ENCODE data around the gene SLC25A52.
"Not testable (repeated sequence)": the region's sequence is repeated elsewhere in the genome, so short reads cannot be mapped to it uniquely, and the experiment has no call there.

SLC25A52 gene

GRCh38 chr18:31760695-31761094 lies at the start of gene SLC25A52:
Gene SLC25A52, minus strand, starts transcription at chr18:31760880. Its CDS starts 219 bp downstream, at chr18:31760661.
- no peak for DNase-seq (ENCODE audit: low read depth)

DNA sequence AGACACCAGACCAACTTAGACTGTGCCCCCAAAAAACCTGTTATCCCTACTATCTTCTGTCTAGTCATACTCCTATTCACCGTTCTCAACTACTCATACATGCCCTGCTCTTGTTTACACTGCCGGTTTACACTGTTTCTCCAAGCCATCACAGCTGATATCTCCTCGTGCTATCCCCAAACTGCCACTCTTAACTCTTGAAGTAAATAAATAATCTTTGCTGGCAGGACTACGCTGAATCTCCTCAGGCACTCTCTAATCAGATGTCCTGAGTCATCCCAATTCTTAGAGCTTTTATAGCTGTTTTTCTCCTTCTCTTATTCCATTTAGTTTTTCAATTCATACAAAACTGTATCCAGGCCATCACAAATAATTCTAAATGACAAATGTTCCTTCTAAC lies 48.4 kb upstream of the SLC25A52 start:
- not testable (repeated sequence) for DNase-seq (ENCODE audit: low read depth)

- DNase-seq (ENCODE audit: low read depth) = no peak
These were observed 40.4 kb upstream of the SLC25A52 start for GRCh38 chr18:31801078-31801477.

GRCh38 chr18:31799257-31799656 lies 38.6 kb upstream of the SLC25A52 start:
- DNase-seq (ENCODE audit: low read depth) = not testable (repeated sequence)

DNA sequence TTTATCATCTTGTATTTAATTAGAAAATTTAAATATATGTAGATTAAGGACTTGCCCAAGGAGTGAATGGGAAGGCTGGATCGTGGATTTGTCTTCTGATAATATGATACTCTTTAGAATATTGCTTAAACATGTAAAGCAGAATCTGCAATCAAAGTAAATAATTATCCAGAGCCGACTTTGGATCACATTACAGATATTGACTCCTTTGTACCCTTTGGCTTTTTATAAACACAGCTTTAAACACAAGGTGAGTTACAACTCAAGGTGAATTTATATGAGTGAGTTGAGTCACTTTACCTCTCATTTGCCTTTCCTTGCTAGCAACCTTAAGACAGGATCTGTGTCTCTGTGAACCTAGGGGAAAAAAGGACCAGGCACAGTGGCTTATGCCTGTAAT lies 37.7 kb upstream of the SLC25A52 start:
- DNase-seq (ENCODE audit: low read depth) = no peak

DNA sequence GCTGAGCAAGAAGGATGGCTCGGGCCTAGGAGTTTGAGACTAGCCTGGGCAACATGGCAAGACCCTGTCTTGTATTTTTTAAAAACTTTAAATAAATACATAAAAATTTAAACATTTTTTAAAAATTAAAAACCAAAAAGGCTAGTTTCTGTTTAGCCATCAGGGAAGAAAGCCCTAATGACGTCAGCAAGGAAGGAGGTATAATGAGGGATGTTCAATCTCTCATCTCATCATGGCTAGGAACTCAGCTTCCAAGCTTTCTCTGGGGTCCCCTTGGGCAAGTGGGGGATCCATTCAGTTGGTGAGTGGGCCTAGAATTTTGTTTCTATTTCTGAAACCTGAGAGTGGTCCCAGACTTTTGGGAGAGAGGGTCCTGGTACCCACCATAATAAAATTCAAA lies 35.1 kb upstream of the SLC25A52 start:
- no peak for DNase-seq (ENCODE audit: low read depth)

- no peak for DNase-seq (ENCODE audit: low read depth)
These were observed 32.9 kb upstream of the SLC25A52 start for GRCh38 chr18:31793531-31793930.

DNA sequence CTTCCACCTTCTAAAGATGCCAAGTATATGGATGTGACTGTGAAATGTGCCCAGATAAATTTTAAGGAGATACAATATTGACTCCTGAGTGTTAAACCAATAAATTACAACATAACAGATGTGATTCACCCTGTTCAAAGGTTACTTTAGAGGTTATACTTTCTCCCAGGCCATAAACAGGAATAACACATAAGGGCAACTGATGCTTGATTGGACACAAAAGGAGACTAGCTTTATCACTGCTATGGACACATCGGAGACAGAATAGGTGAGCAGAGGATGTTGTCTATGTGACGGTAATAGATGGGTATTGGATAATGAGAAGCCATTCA lies 31.9 kb upstream of the SLC25A52 start:
- no peak for DNase-seq (ENCODE audit: low read depth)

- DNase-seq (ENCODE audit: low read depth) = no peak
These were observed 31.3 kb upstream of the SLC25A52 start for GRCh38 chr18:31791817-31792579.

- DNase-seq (ENCODE audit: low read depth) = no peak
These were observed 28.7 kb upstream of the SLC25A52 start for GRCh38 chr18:31789409-31789808.

DNA sequence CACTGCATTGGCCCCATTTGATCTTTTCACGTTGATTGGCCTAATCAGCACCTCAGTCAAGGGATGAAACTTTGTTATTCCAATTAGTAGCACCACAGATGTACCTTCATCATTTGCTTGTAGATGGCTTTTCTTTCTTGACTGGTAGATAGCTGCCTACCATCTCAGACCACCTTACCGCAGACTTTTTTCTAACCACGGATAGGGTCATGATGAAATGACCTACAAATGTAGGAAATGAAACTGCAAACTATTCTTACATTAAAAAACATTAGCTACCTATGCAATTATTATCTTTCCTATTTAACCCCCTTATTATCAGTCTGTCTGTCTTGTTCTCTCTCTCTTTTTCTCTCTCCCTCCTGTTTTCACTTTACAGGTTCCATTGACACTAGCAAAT lies 22.4 kb upstream of the SLC25A52 start:
- DNase-seq (ENCODE audit: low read depth) = no peak

GRCh38 chr18:31778391-31778950 lies 17.8 kb upstream of the SLC25A52 start:
- no peak for DNase-seq (ENCODE audit: low read depth)

GRCh38 chr18:31776093-31776492 lies 15.4 kb upstream of the SLC25A52 start:
- DNase-seq (ENCODE audit: low read depth) = no peak

DNA sequence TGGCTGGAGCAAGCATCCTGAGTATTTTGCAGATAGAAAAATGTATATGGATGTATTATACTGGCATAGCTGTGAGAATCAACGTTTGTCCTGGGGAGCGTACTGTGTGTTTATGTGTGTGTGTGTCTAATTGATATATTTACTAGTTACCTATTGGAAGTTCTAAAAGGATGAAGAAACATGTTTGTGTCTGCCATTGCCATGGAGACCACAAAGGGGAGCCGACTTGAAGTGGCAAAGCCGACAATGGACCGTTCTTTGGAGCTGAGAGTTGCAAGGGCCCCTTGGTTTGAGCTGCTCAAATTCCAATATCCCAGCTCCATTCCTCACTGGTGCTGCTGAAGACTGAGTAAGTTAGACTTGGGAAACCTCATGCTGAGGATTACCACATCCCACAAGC lies 14.3 kb upstream of the SLC25A52 start:
- no peak for DNase-seq (ENCODE audit: low read depth)

DNA sequence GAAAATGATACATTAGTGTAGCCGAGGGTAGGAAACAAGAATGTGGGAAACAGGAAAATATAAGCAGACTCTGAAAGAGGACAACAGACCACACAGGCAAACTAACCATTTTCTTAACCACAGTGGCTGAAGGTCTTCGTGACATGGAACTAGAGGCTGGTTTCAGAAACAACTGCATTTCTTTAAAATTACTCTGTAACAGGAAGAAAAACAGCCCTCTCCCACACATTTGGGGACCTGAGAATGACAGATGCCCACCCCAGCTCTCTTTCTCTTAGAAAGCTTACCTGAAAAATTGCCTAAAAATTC lies 13.8 kb upstream of the SLC25A52 start:
- DNase-seq (ENCODE audit: low read depth) = no peak

DNA sequence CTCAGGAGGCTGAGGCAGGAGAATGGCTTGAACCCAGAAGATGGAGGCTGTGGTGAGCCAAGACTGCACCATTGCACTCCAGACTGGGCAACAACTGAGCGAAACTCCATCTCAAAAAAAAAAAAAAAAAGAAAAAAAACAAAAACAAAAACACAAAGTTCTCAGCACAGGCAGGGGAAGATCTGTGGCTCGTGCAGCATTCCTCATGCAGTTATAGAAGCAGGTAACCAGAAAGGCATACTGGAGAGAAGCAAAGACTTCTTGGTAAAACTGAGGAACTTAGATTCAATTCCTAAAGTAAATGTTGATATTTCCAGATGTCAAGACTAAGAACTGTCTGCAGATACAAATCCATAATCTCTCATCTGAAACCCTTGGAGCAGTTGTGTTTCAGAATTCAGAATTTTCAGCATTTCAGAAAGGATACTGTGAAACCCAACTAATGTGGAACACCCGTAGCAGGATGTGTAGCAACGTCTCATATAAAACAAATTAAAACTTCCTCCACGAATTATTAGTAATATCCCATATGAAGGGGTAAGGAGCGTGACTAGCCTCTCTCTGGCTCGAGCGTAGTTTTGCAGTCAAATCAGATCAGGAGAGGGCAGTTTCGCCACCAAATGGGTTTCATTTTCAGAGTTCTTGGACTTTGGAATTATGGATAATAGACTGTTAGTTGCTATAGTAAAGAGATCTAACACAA lies 13.2 kb upstream of the SLC25A52 start:
- no peak for DNase-seq (ENCODE audit: low read depth)

DNA sequence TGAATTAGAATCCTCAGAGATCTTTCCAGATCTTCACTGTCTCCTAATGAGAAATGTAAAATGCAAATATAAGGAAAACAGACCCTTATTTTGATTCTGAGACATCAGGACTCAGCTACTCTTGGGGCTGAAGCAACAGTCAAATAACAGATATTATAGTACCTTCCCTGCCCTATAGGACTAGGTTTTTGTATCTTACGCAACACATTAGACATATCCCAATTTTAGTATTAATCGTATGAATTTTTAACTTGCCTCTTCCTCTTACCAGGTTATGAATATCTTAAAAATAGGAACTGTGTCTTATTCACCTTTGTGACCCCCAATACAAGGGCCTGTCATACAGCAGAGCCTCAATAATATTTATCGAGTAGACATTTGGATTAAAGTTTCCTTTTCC lies 12.0 kb upstream of the SLC25A52 start:
- DNase-seq (ENCODE audit: low read depth) = no peak

GRCh38 chr18:31750273-31750672 lies 10.4 kb downstream of the SLC25A52 start:
- no peak for DNase-seq (ENCODE audit: low read depth)

DNA sequence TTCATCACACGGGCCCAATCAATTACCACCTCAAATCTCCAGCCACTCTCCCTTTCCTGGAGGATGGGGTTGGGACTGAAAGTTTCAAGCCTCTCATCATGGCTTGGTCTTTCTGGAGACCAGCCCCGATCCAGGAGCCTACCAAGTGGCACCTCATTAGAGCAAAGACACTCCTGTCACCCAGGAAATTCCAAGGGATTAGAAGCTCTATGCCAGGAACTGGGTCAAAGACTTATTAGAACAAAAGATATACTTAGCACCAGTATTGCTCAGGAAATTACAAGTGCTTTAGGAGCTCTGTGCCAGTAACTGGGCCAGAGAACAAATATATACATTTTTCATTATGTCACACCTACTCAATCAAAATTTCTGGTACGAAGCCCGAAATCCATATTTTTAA lies 14.3 kb downstream of the SLC25A52 start:
- no peak for DNase-seq (ENCODE audit: low read depth)

GRCh38 chr18:31744321-31745067 lies 16.2 kb downstream of the SLC25A52 start:
- DNase-seq (ENCODE audit: low read depth) = no peak

DNA sequence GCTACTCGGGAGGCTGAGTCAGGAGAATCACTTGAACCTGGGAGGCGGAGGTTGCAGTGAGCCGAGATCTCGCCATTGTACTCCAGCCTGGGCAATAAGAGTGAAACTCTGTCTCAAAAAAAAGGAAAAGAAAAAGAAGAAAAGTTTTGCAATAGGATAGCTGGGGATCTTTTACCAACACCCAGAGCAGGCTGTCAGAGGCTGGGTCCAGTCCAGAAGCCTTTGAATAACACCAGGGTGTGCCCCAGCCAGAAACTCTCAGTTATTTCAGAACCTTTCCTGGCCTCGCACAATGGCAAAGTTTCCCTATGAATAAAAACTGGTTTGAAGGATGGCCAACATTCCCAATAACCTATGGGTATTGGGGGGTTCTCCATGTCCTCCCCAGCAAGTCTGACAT lies 17.1 kb downstream of the SLC25A52 start:
- not testable (repeated sequence) for DNase-seq (ENCODE audit: low read depth)

DNA sequence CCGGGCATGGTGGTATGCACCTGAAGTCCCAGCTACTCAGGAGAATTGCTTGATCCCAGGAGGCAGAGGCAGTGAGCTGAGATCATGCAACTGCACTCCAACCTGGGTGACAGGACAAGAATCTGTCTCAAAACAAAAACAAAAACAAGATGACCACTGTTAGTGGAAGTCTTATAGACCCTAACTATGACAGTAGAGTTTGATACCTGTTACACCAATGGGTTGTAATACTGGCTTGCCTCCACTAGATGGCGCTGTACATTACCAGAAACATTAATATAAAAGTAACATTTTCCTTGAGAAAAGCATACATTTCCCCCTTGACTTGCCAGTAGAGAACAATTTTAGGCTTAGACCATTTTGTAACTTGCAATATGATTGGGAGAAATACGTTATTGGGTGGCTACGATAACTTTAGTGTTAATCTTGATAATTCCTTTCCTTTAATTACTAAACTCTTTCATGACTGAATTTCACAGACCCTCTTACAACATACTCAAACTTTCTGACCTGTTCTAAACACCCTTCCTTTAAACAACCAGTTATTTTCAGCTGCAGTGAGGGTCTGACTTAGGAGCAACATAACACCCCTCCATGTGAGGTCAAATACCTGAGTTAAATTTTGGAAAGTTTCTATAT lies 19.5 kb downstream of the SLC25A52 start:
- peak; percentile 17 for DNase-seq (ENCODE audit: low read depth)
